Spleen (tissue), 11 donors: ENCODE measurements around the gene ACSF3. TPM values are rescaled to one million over a fixed set of nuclear protein-coding genes. Genes with fewer than 3 reads are reported as not detected.
"Not testable (repeated sequence)": the region's sequence is repeated elsewhere in the genome, so short reads cannot be mapped to it uniquely, and the experiment has no call there.

Source experiments
- DNase-seq: peaks from one replicate; pipeline ENCODE4 v3.0.0-alpha.2; 2020
- H3K27ac ChIP-seq, 8 donors: fragments of 200-600 bp; sonication (generic) in 7 of 8; 1 replicate in 4 of 8; 2 replicates in 4 of 8; pipeline versions ENCODE4 v1.5.0 to v1.8.0; 2016 to 2021; ENCODE audit warnings: inconsistent platforms in 4 of 8, mild to moderate bottlenecking in 4 of 8, moderate library complexity in 1 of 8
- H3K27me3 ChIP-seq, 7 donors: fragments of 200-600 bp; sonication (generic) in 6 of 7; replicated peaks in 1 of 7; 1 replicate in 4 of 7; 2 replicates in 3 of 7; pipeline versions ENCODE4 v1.5.0 to v1.8.0; 2016 to 2021; ENCODE audit warnings: inconsistent platforms in 3 of 7, mild to moderate bottlenecking in 1 of 7
- H3K36me3 ChIP-seq, 6 donors: fragments of 200-600 bp; sonication (generic) in 5 of 6; 1 replicate in 4 of 6; 2 replicates in 2 of 6; pipeline versions ENCODE4 v1.5.0 to v1.8.0; 2016 to 2021; ENCODE audit warnings: inconsistent platforms in 2 of 6
- H3K4me1 ChIP-seq, 6 donors: fragments of 200-600 bp; sonication (generic) in 5 of 6; 1 replicate in 3 of 6; 2 replicates in 3 of 6; pipeline versions ENCODE4 v1.5.0 to v1.8.0; 2016 to 2021; ENCODE audit warnings: inconsistent platforms in 3 of 6
- H3K4me3 ChIP-seq, 8 donors: fragments of 200-600 bp; sonication (generic) in 7 of 8; 1 replicate in 4 of 8; 2 replicates in 4 of 8; pipeline versions ENCODE4 v1.5.0 to v1.8.0; 2016 to 2021; ENCODE audit warnings: inconsistent platforms in 4 of 8, mild to moderate bottlenecking in 4 of 8, moderate library complexity in 2 of 8
- H3K9me3 ChIP-seq, 8 donors: fragments of 200-600 bp; sonication (generic) in 7 of 8; 1 replicate in 4 of 8; 2 replicates in 4 of 8; pipeline versions ENCODE4 v1.5.0 to v1.8.0; 2016 to 2021; ENCODE audit warnings: inconsistent platforms in 4 of 8
- CTCF ChIP-seq, 11 experiments: fragments of 200-600 bp in 7 of 11; fragments of 450-650 bp in 4 of 11; sonication (generic) in 4 of 11; IDR thresholded peaks in 8 of 11; conservative IDR thresholded peaks in 3 of 11; 1 replicate in 7 of 11; 2 replicates in 4 of 11; pipeline versions ENCODE4 v1.4.0 to v1.8.0; 2016 to 2021; ENCODE audit warnings: antibody characterized with exemption in 11 of 11, inconsistent platforms in 4 of 11, mild to moderate bottlenecking in 1 of 11
- POLR2A ChIP-seq, 3 donors: fragments of 450-650 bp; IDR thresholded peaks; one replicate each; pipeline ENCODE4 v1.5.1; 2017; ENCODE audit warnings: antibody characterized with exemption in 3 of 3, mild to moderate bottlenecking in 1 of 3
- POLR2AphosphoS5 ChIP-seq, 3 donors: sonication (generic); formaldehyde crosslinking; IDR thresholded peaks; one replicate each; pipeline ENCODE4 v1.5.1; 2017; ENCODE audit warnings: antibody characterized with exemption in 3 of 3
- WGBS, 5 donors: extraction: QIAGEN DNeasy Blood & Tissue Kit in 3 of 5; methylation state at CpG; one replicate each; pipeline versions ENCODE4 v1.1.5 to v1.1.7; 2013 to 2018; 5-methylcytosine and 5-hydroxymethylcytosine counted together
- intact Hi-C: fragments of 100-400 bp; cut with DNase I; formaldehyde crosslinking; loops from one replicate; pipeline ENCODE4 v1.15.0; 2023; ENCODE audit warnings: low total_unique reads
- polyA plus RNA-seq, 3 donors: library from polyadenylated mRNA; stranded (reverse); fragments of 200-250 nt; gene quantifications; one replicate each; pipeline ENCODE4 v1.2.1, GENCODE V29; 2013
- total RNA-seq, 7 donors: library from RNA; depleted of rRNA in 3 of 7; stranded (reverse); fragments of >200 nt in 3 of 7; fragmentation: NEBNext Ultra II Directional in 4 of 7; extraction: Animal tissue kit (Norgen Biotek cat#: 25700) in 4 of 7; gene quantifications; one replicate each; pipeline versions ENCODE4 v1.1.0 to v1.2.1, GENCODE V29; 2016 to 2021
- donor health status: healthy with polysubstance abuse.
- donor health status: DM: no; HTN: no; CAD: no; lungs with moderate emphysema.
- donor health status: DM: no; HTN: no; CAD: no.
- donor health status: Bipolar disorder and iron deficiency.
- donor health status: healthy.
- donor health status: DM: no; HTN: no; CAD: no.
- donor health status: DM: yes; HTN: yes; CAD: no.

ACSF3 gene
- total and polyA plus RNA-seq, 10 donors: 35.4 to 68.1 (median 49.1) TPM

- peaks cover 0 to 7% (median 2%) of the 10 kb centered on the region in 6 donors for H3K4me1 ChIP-seq
- WGBS, 5 donors: 91 to 93% (median 92%) methylated on average over 27 to 34 of the region's 34 CpGs
- H3K9me3 ChIP-seq: peaks cover 0 to 5% (median 0%) of the 10 kb centered on the region in 8 donors
- no peak overlapping the region for H3K4me3 ChIP-seq
- TF ChIP-seq CTCF (IDR thresholded peaks at IDR 0.05 in 8 of 11, conservative IDR thresholded peaks at IDR 0.05 in 3 of 11) (no peak), POLR2A (IDR thresholded peaks at IDR 0.05) (no peak), POLR2AphosphoS5 (IDR thresholded peaks at IDR 0.05) (no peak)
- H3K27me3 ChIP-seq: peaks cover 0 to 19% (median 0%) of the 10 kb centered on the region in 7 donors
- no peak for DNase-seq
- no peaks in the 10 kb centered on the region for H3K36me3 ChIP-seq
- no peak overlapping the region for H3K27ac ChIP-seq
- intact Hi-C loops: no loop called here
Observed at GRCh38 chr16:89073346-89074071, 20.1 kb upstream of the ACSF3 start.

DNA sequence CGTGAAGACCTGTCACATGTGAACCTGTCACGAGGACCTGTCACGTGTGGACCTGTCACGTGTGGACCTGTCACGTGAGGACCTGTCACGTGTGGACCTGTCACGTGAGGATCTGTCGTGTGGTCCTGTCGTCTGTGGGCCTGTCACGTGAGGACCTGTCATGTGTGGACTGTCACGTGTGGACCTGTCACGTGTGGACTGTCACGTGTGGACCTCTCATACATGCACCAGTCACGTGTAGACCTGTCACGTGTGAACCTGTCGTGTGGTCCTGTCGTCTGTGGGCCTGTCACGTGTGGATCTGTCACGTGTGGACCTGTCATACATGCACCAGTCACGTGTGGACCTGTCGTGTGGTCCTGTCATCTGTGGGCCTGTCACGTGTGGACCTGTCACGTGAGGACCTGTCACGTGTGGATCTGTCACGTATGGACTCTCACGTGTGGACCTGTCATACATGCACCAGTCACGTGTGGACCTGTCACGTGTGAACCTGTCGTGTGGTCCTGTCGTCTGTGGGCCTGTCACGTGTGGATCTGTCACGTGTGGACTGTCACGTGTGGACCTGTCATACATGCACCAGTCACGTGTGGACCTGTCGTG, 19.5 kb upstream of the ACSF3 start:
- WGBS, 5 donors: 94 to 96% (median 94%) methylated on average over 27 to 35 of the region's 35 CpGs
- H3K9me3 ChIP-seq, DNase-seq, H3K36me3 ChIP-seq, intact Hi-C loops, H3K4me3 ChIP-seq, H3K27ac ChIP-seq: not testable (repeated sequence)
- peaks cover 0 to 19% (median 0%) of the 10 kb centered on the region in 7 donors for H3K27me3 ChIP-seq
- peaks cover 0 to 13% (median 5%) of the 10 kb centered on the region in 6 donors for H3K4me1 ChIP-seq

DNA sequence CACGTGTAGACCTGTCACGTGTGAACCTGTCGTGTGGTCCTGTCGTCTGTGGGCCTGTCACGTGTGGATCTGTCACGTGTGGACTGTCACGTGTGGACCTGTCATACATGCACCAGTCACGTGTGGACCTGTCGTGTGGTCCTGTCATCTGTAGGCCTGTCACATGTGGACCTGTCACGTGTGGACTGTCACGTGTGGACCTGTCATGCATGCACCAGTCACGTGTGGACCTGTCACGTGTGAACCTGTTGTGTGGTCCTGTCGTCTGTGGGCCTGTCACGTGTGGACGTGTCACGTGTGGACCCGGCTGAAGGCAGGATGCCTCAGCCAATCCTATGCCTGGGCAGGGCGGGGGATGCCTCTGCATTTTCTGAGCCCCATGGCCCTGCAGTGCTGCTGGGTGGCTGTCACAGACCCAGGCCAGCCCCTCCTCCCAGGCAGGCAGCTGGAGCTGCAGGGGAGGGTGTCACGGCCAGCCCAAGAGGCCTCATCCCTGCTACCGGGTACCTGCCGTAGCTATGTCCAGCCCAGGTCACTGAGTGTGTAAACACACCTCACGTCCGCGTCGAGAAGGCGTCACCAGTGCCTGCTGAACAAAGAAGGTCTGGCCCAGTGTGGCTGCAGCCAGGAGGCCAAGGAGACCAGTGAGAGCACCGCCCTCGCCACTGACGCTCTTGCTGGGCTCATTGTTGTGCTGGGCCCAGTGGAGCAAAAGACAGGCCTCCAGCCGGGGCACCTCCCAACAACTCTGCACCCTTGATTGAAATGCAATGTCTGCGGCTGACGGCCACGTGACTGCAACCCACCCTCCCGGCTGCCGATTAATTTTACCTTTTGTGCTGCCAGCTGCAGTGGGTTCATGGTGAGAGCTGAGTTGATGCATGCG, 18.6 kb upstream of the ACSF3 start:
- Histone ChIP-seq H3K27me3 (peaks cover 0 to 19% (median 0%) of the 10 kb centered on the region in 7 donors), H3K4me1 (peaks cover 0 to 14% (median 5%) of the 10 kb centered on the region in 6 donors), H3K4me3 (no peak overlapping the region), H3K9me3 (peaks cover 0 to 5% (median 0%) of the 10 kb centered on the region in 8 donors), H3K27ac (peak overlapping the region in 1 of 8 donors; percentile 18), H3K36me3 (no peaks in the 10 kb centered on the region)
- 94 to 97% (median 96%) methylated on average over 23 to 37 of the region's 37 CpGs for WGBS, 5 donors
- no peak for TF ChIP-seq POLR2AphosphoS5 (IDR thresholded peaks at IDR 0.05)
- no peak for TF ChIP-seq CTCF (IDR thresholded peaks at IDR 0.05 in 8 of 11, conservative IDR thresholded peaks at IDR 0.05 in 3 of 11)
- TF ChIP-seq POLR2A (IDR thresholded peaks at IDR 0.05): no peak
- intact Hi-C loops: no loop called here
- no peak for DNase-seq

DNA sequence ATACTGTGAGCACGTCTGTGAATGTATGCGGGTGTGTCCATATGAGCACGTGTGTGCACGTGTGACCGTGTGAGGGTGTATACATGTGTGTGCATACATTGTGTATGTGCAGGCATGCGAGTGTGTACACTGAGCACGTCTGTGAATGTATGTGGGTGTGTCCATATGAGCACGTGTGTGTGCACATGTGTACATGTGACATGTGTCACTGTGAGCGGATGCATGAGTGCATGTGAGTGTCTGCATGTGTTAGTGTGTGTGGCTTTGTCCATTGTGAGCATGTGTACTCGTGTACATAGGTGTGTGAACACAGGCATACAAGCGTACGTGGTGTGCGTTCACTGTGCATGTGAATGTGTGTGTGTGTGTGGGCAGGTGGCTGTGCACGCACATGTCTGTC, 17.5 kb upstream of the ACSF3 start:
- intact Hi-C loops: no loop called here
- Histone ChIP-seq H3K27ac (no peak overlapping the region), H3K27me3 (peaks cover 0 to 16% (median 0%) of the 10 kb centered on the region in 7 donors), H3K9me3 (peaks cover 0 to 5% (median 0%) of the 10 kb centered on the region in 8 donors), H3K36me3 (no peaks in the 10 kb centered on the region), H3K4me1 (peaks cover 0 to 14% (median 5%) of the 10 kb centered on the region in 6 donors), H3K4me3 (no peak overlapping the region)
- TF ChIP-seq CTCF (IDR thresholded peaks at IDR 0.05 in 8 of 11, conservative IDR thresholded peaks at IDR 0.05 in 3 of 11) (no peak), POLR2A (IDR thresholded peaks at IDR 0.05) (no peak), POLR2AphosphoS5 (IDR thresholded peaks at IDR 0.05) (no peak)
- WGBS, 5 donors: 92 to 96% (median 95%) methylated on average over 12 to 14 of the region's 14 CpGs
- no peak for DNase-seq
